Cerebellar cortex (tissue), 1 donor: ENCODE data around the gene B4GALT5.
"Not testable (repeated sequence)": the region's sequence is repeated elsewhere in the genome, so short reads cannot be mapped to it uniquely, and the experiment has no call there.

ENCODE experiments used
- DNase-seq: peaks from one replicate; pipeline ENCODE4 v3.0.0-alpha.2; 2015; ENCODE audit warnings: low spot score

Gene B4GALT5

GRCh38 chr20:49679634-49680033 is 34.0 kb downstream of the B4GALT5 start:
- DNase-seq, result no peak

GRCh38 chr20:49677777-49678758 is 35.6 kb downstream of the B4GALT5 start:
- DNase-seq, result peak; percentile 64

GRCh38 chr20:49676581-49677291 is 36.9 kb downstream of the B4GALT5 start:
- no peak for DNase-seq

- no peak for DNase-seq
Observed at GRCh38 chr20:49675368-49676151, 38.1 kb downstream of the B4GALT5 start.

- DNase-seq, result no peak
Observed at GRCh38 chr20:49674383-49675352, 39.0 kb downstream of the B4GALT5 start.

GRCh38 chr20:49672096-49672664 is 41.5 kb downstream of the B4GALT5 start:
- no peak for DNase-seq

- no peak for DNase-seq
Observed at GRCh38 chr20:49671433-49671832, 42.2 kb downstream of the B4GALT5 start.

GRCh38 chr20:49669601-49670189 is 44.0 kb downstream of the B4GALT5 start:
- DNase-seq, result no peak

- DNase-seq, result not testable (repeated sequence)
Observed at GRCh38 chr20:49668878-49669195, 44.8 kb downstream of the B4GALT5 start.

GRCh38 chr20:49668181-49668877 is 45.3 kb downstream of the B4GALT5 start:
- DNase-seq, result no peak

- DNase-seq, result peak; percentile 86
Observed at GRCh38 chr20:49666911-49667310, 46.8 kb downstream of the B4GALT5 start.

- DNase-seq, result no peak
Observed at GRCh38 chr20:49665796-49666195, 47.9 kb downstream of the B4GALT5 start.

- no peak for DNase-seq
Observed at GRCh38 chr20:49664612-49665313, 48.9 kb downstream of the B4GALT5 start.

- DNase-seq, result no peak
Observed at GRCh38 chr20:49663112-49663511, 50.6 kb downstream of the B4GALT5 start.

GRCh38 chr20:49661560-49662329 is 51.9 kb downstream of the B4GALT5 start:
- no peak for DNase-seq

- no peak for DNase-seq
Observed at GRCh38 chr20:49660912-49661311, 52.8 kb downstream of the B4GALT5 start.

- DNase-seq, result no peak
Observed at GRCh38 chr20:49659056-49659455, 54.6 kb downstream of the B4GALT5 start.

- no peak for DNase-seq
Observed at GRCh38 chr20:49658508-49658907, 55.2 kb downstream of the B4GALT5 start.
